Measurements from ENCODE around the gene COA5.

GRCh38 chr2:98604547-98604946 lies 3.8 kb downstream of the COA5 start:
- no peak for TF ChIP-seq CTCF (IDR thresholded peaks at IDR 0.05; ENCODE audit: low read depth, low read length)
- no peak for TF ChIP-seq EZH2phosphoT487 (IDR thresholded peaks at IDR 0.05; ENCODE audit: low read depth)

All from OCI-LY3 (cell line).